Measurements from ENCODE around the gene ZNF652.

ZNF652 gene

DNA sequence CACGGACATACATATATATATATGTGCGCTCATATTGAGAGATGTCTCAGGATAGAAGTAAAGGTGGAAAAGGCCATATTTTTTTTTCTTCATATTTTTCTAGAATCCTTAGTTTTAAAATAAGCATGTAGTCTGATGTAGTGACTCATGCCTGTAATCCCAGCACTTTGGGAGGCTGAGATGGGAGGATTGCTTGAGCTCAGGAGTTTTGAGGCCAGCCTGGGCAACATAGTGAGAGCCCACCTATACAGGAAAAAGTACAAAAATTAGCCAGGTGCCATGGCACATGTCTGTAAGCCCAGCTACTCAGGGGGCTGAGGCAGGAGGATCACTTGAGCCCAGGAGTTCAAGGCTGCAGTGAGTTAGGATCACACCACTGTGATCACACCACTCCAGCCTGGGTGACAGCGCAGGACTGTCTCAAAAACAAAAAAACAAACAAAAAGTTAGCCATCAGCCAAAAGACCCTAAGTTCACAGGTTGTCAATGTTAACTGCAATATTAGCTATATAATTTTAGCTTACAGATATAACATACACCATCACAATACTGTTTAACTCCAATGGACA is 10.4 kb downstream of the ZNF652 start:
- no peak overlapping the region for H3K27ac ChIP-seq (ENCODE audit: low read depth, low read length)

DNA sequence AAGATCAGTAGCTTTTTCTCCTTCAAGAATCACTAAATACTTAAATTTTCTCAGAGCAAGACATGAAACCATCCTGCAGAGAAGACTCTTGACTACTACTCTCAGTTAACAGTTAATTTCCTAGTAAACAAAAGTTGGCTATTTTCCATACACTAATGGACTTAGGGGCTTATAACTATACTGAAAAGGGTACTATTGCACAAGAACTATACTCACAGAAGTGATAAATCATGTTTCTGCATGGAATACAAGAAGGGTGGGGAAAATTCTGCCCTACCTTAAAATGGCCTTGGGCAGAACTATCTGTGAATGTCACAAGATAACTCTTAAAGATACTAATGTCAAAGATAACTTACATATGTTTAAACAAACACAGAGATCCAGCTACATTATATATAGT is 12.5 kb downstream of the ZNF652 start:
- Histone ChIP-seq H3K4me3 (ENCODE audit: low read length) (no peak overlapping the region), H4K20me1 (ENCODE audit: control insufficient read depth, insufficient read depth, low read depth, low read length) (no peaks in the 10 kb centered on the region), H3K9me3 (ENCODE audit: control insufficient read depth, insufficient read depth, low read length) (no peaks in the 10 kb centered on the region), H3K27me3 (ENCODE audit: control insufficient read depth, low read length) (no peaks in the 10 kb centered on the region), H3K36me3 (ENCODE audit: control insufficient read depth, low read length) (no peaks in the 10 kb centered on the region), H3K79me2 (ENCODE audit: control insufficient read depth, low read length) (peaks cover 86% of the 10 kb centered on the region), H3F3A (ENCODE audit: control insufficient read depth, insufficient read depth) (no peaks in the 10 kb centered on the region), H3K4me1 (ENCODE audit: control insufficient read depth, low read length) (peaks cover 4% of the 10 kb centered on the region; the same call in 1 of the 2 replicates), H3K27ac (ENCODE audit: low read depth, low read length) (no peak overlapping the region), H3K4me2 (ENCODE audit: low read length) (no peak overlapping the region), H3K9me2 (replicated peaks; ENCODE audit: control insufficient read depth, low read length) (no peaks in the 10 kb centered on the region)
- TF ChIP-seq EZH2phosphoT487 (IDR thresholded peaks at IDR 0.05; ENCODE audit: borderline replicate concordance, low read length): no peak
- TF ChIP-seq, protein P1, sequence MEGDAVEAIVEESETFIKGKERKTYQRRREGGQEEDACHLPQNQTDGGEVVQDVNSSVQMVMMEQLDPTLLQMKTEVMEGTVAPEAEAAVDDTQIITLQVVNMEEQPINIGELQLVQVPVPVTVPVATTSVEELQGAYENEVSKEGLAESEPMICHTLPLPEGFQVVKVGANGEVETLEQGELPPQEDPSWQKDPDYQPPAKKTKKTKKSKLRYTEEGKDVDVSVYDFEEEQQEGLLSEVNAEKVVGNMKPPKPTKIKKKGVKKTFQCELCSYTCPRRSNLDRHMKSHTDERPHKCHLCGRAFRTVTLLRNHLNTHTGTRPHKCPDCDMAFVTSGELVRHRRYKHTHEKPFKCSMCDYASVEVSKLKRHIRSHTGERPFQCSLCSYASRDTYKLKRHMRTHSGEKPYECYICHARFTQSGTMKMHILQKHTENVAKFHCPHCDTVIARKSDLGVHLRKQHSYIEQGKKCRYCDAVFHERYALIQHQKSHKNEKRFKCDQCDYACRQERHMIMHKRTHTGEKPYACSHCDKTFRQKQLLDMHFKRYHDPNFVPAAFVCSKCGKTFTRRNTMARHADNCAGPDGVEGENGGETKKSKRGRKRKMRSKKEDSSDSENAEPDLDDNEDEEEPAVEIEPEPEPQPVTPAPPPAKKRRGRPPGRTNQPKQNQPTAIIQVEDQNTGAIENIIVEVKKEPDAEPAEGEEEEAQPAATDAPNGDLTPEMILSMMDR (IDR thresholded peaks at IDR 0.05; ENCODE audit: low read depth, low read length, poor library complexity, severe bottlenecking): no peak

More for the DNA sequence above, 10.4 kb downstream of the ZNF652 start:
- no peaks in the 10 kb centered on the region for H3K9me2 ChIP-seq (replicated peaks; ENCODE audit: control insufficient read depth, low read length)
- H3K79me2 ChIP-seq (ENCODE audit: control insufficient read depth, low read length): peaks cover 90% of the 10 kb centered on the region
- no peaks in the 10 kb centered on the region for H3K36me3 ChIP-seq (ENCODE audit: control insufficient read depth, low read length)
- H4K20me1 ChIP-seq (ENCODE audit: control insufficient read depth, insufficient read depth, low read depth, low read length): no peaks in the 10 kb centered on the region
- no peaks in the 10 kb centered on the region for H3K9me3 ChIP-seq (ENCODE audit: control insufficient read depth, insufficient read depth, low read length)
- no peaks in the 10 kb centered on the region for H3K4me1 ChIP-seq (ENCODE audit: control insufficient read depth, low read length)
- no peaks in the 10 kb centered on the region for H3K27me3 ChIP-seq (ENCODE audit: control insufficient read depth, low read length)
- TF ChIP-seq, protein P1 (IDR thresholded peaks at IDR 0.05; ENCODE audit: low read depth, low read length, poor library complexity, severe bottlenecking): no peak
- no peak for TF ChIP-seq EZH2phosphoT487 (IDR thresholded peaks at IDR 0.05; ENCODE audit: borderline replicate concordance, low read length)
- H3F3A ChIP-seq (ENCODE audit: control insufficient read depth, insufficient read depth): no peaks in the 10 kb centered on the region
- no peak overlapping the region for H3K4me3 ChIP-seq (ENCODE audit: low read length)
- no peak overlapping the region for H3K4me2 ChIP-seq (ENCODE audit: low read length)

DNA sequence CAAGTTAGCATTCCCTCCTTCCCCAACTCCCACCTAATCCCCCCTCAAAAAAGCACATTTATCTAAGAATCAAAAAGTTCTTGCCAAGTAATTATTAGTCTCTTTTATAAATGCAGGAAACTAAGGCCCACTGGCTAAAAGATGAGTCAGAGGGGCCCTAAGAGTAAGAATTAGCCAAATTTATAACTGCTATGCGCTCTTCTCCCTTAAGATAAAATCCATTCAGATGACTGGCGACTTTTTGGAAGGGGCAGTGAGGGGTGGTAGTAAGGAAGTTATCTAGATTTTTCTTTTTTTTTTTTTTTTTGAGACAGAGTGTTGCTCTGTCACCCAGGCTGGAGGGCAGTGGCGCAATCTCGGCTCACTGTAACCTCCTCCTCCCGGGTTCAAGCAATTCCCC is 17.1 kb downstream of the ZNF652 start:
- Histone ChIP-seq H3K9me2 (replicated peaks; ENCODE audit: control insufficient read depth, low read length) (no peaks in the 10 kb centered on the region), H3K4me3 (ENCODE audit: low read length) (no peak overlapping the region), H3F3A (ENCODE audit: control insufficient read depth, insufficient read depth) (no peaks in the 10 kb centered on the region), H3K79me2 (ENCODE audit: control insufficient read depth, low read length) (peaks cover 85% of the 10 kb centered on the region), H3K27ac (ENCODE audit: low read depth, low read length) (no peak overlapping the region), H3K9me3 (ENCODE audit: control insufficient read depth, insufficient read depth, low read length) (no peaks in the 10 kb centered on the region), H3K27me3 (ENCODE audit: control insufficient read depth, low read length) (no peaks in the 10 kb centered on the region), H3K36me3 (ENCODE audit: control insufficient read depth, low read length) (no peaks in the 10 kb centered on the region; the same call in 1 of the 2 replicates), H3K4me1 (ENCODE audit: control insufficient read depth, low read length) (peaks cover 36% of the 10 kb centered on the region), H3K4me2 (ENCODE audit: low read length) (no peak overlapping the region), H4K20me1 (ENCODE audit: control insufficient read depth, insufficient read depth, low read depth, low read length) (no peaks in the 10 kb centered on the region)
- TF ChIP-seq, protein P1 (IDR thresholded peaks at IDR 0.05; ENCODE audit: low read depth, low read length, poor library complexity, severe bottlenecking): no peak
- TF ChIP-seq EZH2phosphoT487 (IDR thresholded peaks at IDR 0.05; ENCODE audit: borderline replicate concordance, low read length): no peak
